Lower lobe of right lung (tissue), 2 donors: ENCODE results near the gene AOPEP. TPM values are rescaled to one million over a fixed set of nuclear protein-coding genes. Genes with fewer than 3 reads are reported as not detected.

Experiments
- ATAC-seq, 2 donors: fragments of 200-7000 bp; cut with Tn5 transposase; one replicate each; pipeline ENCODE4 v1.9.1; 2020 to 2022; ENCODE audit warnings: mild to moderate bottlenecking in 2 of 2, moderate library complexity in 2 of 2
- DNase-seq: peaks from one replicate; pipeline ENCODE4 v3.0.0-alpha.2; 2020
- H3K27ac ChIP-seq: fragments of 200-600 bp; one replicate; pipeline ENCODE4 v1.8.0; 2022
- H3K27me3 ChIP-seq: fragments of 200-600 bp; one replicate; pipeline ENCODE4 v1.8.0; 2022; ENCODE audit warnings: low read depth
- H3K36me3 ChIP-seq: fragments of 200-600 bp; one replicate; pipeline ENCODE4 v1.8.0; 2022; ENCODE audit warnings: mild to moderate bottlenecking
- H3K4me1 ChIP-seq: fragments of 200-600 bp; one replicate; pipeline ENCODE4 v1.8.0; 2022
- H3K4me3 ChIP-seq: fragments of 200-600 bp; one replicate; pipeline ENCODE4 v1.8.0; 2022; ENCODE audit warnings: mild to moderate bottlenecking
- H3K9me3 ChIP-seq: fragments of 200-600 bp; one replicate; pipeline ENCODE4 v1.8.0; 2022
- CTCF ChIP-seq: fragments of 200-600 bp; IDR thresholded peaks from one replicate; pipeline ENCODE4 v1.8.0; 2022; ENCODE audit warnings: antibody characterized with exemption, mild to moderate bottlenecking
- intact Hi-C: fragments of 100-400 bp; cut with DNase I; formaldehyde crosslinking; loops from one replicate; pipeline ENCODE4 v1.11.0; 2022
- total RNA-seq: library from RNA; stranded (reverse); fragmentation: NEBNext Ultra II Directional; extraction: Animal tissue kit (Norgen Biotek cat#: 25700); gene quantifications from one replicate; pipeline ENCODE4 v1.2.1, GENCODE V29; 2021
- donor health status: DM: no; HTN: yes; CAD: no; lungs with severe emphysema.

AOPEP gene
- total RNA-seq, 1 donor from 2014 or later: 63.7 TPM

GRCh38 chr9:94913550-94913949 lies 187.1 kb downstream of the AOPEP start:
- no peak for DNase-seq
- Histone ChIP-seq H3K36me3 (no peaks in the 10 kb centered on the region), H3K4me3 (no peak overlapping the region), H3K27me3 (no peaks in the 10 kb centered on the region), H3K27ac (peak overlapping the region; percentile 18), H3K9me3 (no peaks in the 10 kb centered on the region), H3K4me1 (peaks cover 15% of the 10 kb centered on the region)
- no peak for TF ChIP-seq CTCF
- ATAC-seq: no peak
- intact Hi-C loops: no loop called here

GRCh38 chr9:94915476-94916450 lies 189.3 kb downstream of the AOPEP start:
- H3K27ac ChIP-seq: no peak overlapping the region
- DNase-seq (no peak), ATAC-seq (no peak)
- no peaks in the 10 kb centered on the region for H3K9me3 ChIP-seq
- H3K4me1 ChIP-seq: peaks cover 26% of the 10 kb centered on the region
- intact Hi-C loops: no loop called here
- TF ChIP-seq CTCF: no peak
- H3K27me3 ChIP-seq: no peaks in the 10 kb centered on the region
- no peaks in the 10 kb centered on the region for H3K36me3 ChIP-seq
- no peak overlapping the region for H3K4me3 ChIP-seq

GRCh38 chr9:94916956-94917355 lies 190.5 kb downstream of the AOPEP start:
- intact Hi-C loops: no loop called here
- ATAC-seq (no peak), DNase-seq (no peak)
- Histone ChIP-seq H3K36me3 (no peaks in the 10 kb centered on the region), H3K27ac (no peak overlapping the region), H3K4me3 (no peak overlapping the region), H3K27me3 (no peaks in the 10 kb centered on the region), H3K9me3 (no peaks in the 10 kb centered on the region), H3K4me1 (peaks cover 38% of the 10 kb centered on the region)
- no peak for TF ChIP-seq CTCF

- Histone ChIP-seq H3K36me3 (no peaks in the 10 kb centered on the region), H3K9me3 (no peaks in the 10 kb centered on the region), H3K27me3 (no peaks in the 10 kb centered on the region), H3K27ac (no peak overlapping the region), H3K4me3 (no peak overlapping the region), H3K4me1 (peaks cover 50% of the 10 kb centered on the region)
- no peak for TF ChIP-seq CTCF
- ATAC-seq: no peak
- intact Hi-C loops: no loop called here
- DNase-seq: no peak
Measured at GRCh38 chr9:94918038-94918753, 191.7 kb downstream of the AOPEP start.

GRCh38 chr9:94919376-94920098 lies 193.0 kb downstream of the AOPEP start:
- intact Hi-C loops: no loop called here
- DNase-seq (peak; percentile 57), ATAC-seq (peak; percentile 58 to 59)
- peaks cover 51% of the 10 kb centered on the region for H3K4me1 ChIP-seq
- H3K27ac ChIP-seq: peak overlapping the region; percentile 83
- no peaks in the 10 kb centered on the region for H3K27me3 ChIP-seq
- H3K36me3 ChIP-seq: no peaks in the 10 kb centered on the region
- no peak overlapping the region for H3K4me3 ChIP-seq
- no peaks in the 10 kb centered on the region for H3K9me3 ChIP-seq
- no peak for TF ChIP-seq CTCF
